Peyer's patch (tissue), 4 donors: ENCODE results near the gene PDE4D.

Experiments used
- POLR2A ChIP-seq, 2 donors: fragments of 450-650 bp; IDR thresholded peaks; one replicate each; pipeline ENCODE4 v1.5.1; 2017; ENCODE audit warnings: antibody characterized with exemption in 2 of 2, mild to moderate bottlenecking in 2 of 2, moderate library complexity in 2 of 2
- TF ChIP-seq, protein P1 (sequence below), 6 experiments: fragments of 450-650 bp in 4 of 6; fragments of 200-600 bp in 2 of 6; sonication (generic) in 1 of 6; IDR thresholded peaks; one replicate each; pipeline ENCODE4 v1.5.1; 2017 to 2019; ENCODE audit warnings: antibody characterized with exemption in 6 of 6, mild to moderate bottlenecking in 3 of 6, moderate library complexity in 1 of 6

DNA sequence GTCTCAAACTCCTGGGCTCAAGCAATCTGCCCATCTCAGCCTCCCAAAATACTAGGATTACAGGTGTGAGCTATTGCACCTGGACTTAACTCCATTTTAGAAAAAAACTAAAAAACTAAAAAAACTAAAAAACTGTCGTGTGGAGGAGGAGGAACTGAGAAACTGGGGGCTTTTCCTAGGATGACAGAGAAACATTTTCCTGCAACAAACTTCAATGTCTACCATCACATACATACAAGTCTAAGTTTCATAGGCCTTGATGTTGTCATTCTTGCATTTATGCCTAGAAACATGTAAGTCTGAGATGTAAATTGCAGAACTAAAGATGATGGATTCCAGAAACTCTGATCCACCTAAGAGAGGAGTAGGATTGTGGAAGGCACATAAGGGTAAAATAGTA, 753.8 kb downstream of the PDE4D start:
- TF ChIP-seq, protein P1, sequence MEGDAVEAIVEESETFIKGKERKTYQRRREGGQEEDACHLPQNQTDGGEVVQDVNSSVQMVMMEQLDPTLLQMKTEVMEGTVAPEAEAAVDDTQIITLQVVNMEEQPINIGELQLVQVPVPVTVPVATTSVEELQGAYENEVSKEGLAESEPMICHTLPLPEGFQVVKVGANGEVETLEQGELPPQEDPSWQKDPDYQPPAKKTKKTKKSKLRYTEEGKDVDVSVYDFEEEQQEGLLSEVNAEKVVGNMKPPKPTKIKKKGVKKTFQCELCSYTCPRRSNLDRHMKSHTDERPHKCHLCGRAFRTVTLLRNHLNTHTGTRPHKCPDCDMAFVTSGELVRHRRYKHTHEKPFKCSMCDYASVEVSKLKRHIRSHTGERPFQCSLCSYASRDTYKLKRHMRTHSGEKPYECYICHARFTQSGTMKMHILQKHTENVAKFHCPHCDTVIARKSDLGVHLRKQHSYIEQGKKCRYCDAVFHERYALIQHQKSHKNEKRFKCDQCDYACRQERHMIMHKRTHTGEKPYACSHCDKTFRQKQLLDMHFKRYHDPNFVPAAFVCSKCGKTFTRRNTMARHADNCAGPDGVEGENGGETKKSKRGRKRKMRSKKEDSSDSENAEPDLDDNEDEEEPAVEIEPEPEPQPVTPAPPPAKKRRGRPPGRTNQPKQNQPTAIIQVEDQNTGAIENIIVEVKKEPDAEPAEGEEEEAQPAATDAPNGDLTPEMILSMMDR (IDR thresholded peaks at IDR 0.05) = no peak
- no peak for TF ChIP-seq POLR2A (IDR thresholded peaks at IDR 0.05)
